HuH-7 (cell line): ENCODE measurements around the gene PCDHB3.
"Not testable (repeated sequence)": the region's sequence is repeated elsewhere in the genome, so short reads cannot be mapped to it uniquely, and the experiment has no call there.

Experiments used
- DNase-seq: peaks from one replicate; pipeline ENCODE4 v3.0.0; 2011; ENCODE audit warnings: low spot score

The PCDHB3 gene

DNA sequence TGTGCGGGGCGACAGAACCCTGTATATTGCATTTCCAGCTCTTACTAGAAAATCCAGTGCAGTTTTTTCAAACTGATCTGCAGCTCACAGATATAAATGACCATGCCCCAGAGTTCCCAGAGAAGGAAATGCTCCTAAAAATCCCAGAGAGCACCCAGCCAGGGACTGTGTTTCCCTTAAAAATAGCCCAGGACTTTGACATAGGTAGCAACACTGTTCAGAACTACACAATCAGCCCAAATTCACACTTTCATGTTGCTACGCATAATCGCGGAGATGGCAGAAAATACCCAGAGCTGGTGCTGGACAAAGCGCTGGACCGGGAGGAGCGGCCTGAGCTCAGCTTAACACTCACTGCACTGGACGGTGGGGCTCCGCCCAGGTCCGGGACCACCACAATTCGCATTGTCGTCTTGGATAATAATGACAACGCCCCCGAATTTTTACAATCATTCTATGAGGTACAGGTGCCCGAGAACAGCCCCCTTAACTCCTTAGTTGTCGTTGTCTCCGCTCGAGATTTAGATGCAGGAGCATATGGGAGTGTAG lies 35.5 kb downstream of the PCDHB3 start:
- DNase-seq, result no peak

DNA sequence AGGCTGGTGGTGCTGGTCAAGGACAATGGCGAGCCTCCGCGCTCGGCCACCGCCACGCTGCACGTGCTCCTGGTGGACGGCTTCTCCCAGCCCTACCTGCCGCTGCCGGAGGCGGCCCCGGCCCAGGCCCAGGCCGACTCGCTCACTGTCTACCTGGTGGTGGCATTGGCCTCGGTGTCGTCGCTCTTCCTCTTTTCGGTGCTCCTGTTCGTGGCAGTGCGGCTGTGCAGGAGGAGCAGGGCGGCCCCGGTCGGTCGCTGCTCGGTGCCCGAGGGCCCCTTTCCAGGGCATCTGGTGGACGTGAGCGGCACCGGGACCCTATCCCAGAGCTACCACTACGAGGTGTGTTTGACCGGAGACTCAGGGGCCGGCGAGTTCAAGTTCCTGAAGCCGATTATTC lies 37.1 kb downstream of the PCDHB3 start:
- DNase-seq, result not testable (repeated sequence)

DNA sequence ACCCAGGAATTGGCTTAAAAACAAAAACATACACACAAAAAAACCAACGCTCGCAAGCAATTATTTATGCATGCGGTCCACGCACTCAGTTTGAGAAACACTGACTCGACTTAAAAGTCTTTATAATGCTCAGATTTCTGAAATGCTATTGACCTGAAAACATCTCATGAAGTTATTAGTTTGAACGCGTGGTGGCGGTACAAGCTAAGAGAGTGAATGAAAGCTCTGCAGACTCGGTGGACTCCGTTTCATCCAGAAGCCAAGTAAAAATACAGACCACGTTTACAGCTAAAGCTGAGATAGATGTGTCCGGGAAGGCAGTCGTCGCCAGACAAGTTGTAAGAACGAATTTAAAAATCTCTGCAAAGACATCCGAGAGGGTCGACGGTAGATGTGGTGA lies 49.5 kb downstream of the PCDHB3 start, which contains the start of gene PCDHB6:
Gene PCDHB6, plus strand, starts transcription at position 246 of the 400 bp plus-strand sequence. CDS start 201 bp downstream, outside the sequence.
- no peak for DNase-seq

DNA sequence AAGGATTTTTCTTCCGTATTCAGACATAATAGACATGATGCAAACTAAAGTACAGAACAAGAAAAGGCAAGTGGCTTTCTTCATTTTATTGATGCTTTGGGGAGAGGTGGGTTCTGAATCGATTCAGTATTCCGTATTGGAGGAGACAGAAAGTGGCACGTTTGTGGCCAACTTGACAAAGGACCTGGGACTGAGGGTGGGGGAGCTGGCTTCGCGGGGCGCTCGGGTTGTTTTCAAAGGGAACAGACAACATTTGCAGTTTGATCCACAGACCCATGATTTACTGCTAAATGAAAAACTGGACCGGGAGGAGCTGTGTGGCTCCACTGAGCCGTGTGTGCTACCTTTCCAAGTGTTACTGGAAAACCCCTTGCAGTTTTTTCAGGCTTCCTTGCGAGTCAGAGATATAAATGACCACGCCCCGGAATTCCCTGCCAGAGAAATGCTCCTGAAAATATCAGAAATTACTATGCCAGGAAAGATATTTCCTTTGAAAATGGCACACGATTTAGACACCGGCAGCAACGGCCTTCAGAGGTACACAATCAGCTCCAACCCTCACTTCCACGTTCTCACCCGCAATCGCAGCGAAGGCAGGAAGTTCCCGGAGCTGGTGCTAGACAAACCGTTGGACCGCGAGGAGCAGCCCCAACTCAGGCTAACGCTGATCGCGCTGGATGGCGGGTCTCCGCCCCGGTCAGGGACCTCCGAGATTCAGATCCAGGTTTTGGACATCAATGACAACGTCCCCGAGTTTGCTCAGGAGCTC lies 50.1 kb downstream of the PCDHB3 start:
- no peak for DNase-seq

DNA sequence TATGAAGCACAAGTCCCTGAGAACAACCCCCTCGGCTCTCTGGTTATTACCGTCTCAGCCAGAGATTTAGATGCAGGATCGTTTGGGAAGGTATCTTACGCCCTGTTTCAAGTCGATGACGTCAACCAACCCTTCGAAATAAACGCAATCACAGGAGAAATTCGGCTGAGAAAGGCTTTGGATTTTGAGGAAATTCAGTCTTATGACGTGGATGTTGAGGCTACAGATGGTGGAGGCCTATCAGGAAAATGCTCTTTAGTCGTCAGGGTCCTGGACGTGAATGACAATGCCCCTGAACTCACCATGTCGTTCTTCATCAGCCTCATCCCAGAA lies 50.7 kb downstream of the PCDHB3 start:
- no peak for DNase-seq

DNA sequence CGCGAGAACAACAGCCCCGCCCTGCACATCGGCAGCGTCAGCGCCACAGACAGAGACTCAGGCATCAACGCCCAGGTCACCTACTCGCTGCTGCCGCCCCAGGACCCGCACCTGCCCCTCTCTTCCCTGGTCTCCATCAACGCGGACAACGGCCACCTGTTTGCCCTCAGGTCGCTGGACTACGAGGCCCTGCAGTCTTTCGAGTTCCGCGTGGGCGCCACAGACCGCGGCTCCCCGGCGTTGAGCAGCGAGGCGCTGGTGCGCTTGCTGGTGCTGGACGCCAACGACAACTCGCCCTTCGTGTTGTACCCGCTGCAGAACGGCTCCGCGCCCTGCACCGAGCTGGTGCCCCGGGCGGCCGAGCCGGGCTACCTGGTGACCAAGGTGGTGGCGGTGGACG lies 51.4 kb downstream of the PCDHB3 start:
- DNase-seq, result not testable (repeated sequence)

DNA sequence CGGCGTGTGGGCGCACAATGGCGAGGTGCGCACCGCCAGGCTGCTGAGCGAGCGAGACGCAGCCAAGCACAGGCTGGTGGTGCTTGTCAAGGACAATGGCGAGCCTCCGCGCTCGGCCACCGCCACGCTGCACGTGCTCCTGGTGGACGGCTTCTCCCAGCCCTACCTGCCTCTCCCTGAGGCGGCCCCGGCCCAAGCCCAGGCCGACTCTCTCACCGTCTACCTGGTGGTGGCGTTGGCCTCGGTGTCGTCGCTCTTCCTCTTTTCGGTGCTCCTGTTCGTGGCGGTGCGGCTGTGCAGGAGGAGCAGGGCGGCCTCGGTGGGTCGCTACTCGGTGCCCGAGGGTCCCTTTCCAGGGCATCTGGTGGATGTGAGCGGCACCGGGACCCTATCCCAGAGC lies 51.8 kb downstream of the PCDHB3 start:
- DNase-seq, result not testable (repeated sequence)
